Ovary (tissue), 10 donors: ENCODE results near the gene FBXW5. TPM values are rescaled to one million over a fixed set of nuclear protein-coding genes. Genes with fewer than 3 reads are reported as not detected.

Experiments used
- DNase-seq, 5 donors: peaks; one replicate each; pipeline ENCODE4 v3.0.0-alpha.2; 2019 to 2020
- H3K27ac ChIP-seq, 2 donors: fragments of 200-600 bp; one replicate each; pipeline versions ENCODE4 v1.5.1 to v1.8.0; 2019 to 2022
- H3K27me3 ChIP-seq: fragments of 200-600 bp; one replicate; pipeline ENCODE4 v1.8.0; 2022
- H3K36me3 ChIP-seq: fragments of 200-600 bp; sonication (generic); one replicate; pipeline ENCODE4 v1.5.1; 2019
- H3K4me1 ChIP-seq: one replicate; pipeline ENCODE4 v1.8.1; 2013; ENCODE audit warnings: mild to moderate bottlenecking, moderate library complexity; ENCODE audit not compliant: insufficient read depth
- H3K4me3 ChIP-seq: fragments of 200-600 bp; sonication (generic); one replicate; pipeline ENCODE4 v1.5.1; 2017
- H3K9me3 ChIP-seq, 2 donors: fragments of 200-600 bp in 1 of 2; sonication (generic) in 1 of 2; one replicate each; pipeline versions ENCODE4 v1.5.1 to v1.8.1; 2013 to 2019; ENCODE audit warnings: mild to moderate bottlenecking in 1 of 2, moderate library complexity in 1 of 2
- CTCF ChIP-seq, 3 donors: fragments of 450-650 bp in 2 of 3; fragments of 200-600 bp in 1 of 3; IDR thresholded peaks; one replicate each; pipeline versions ENCODE4 v1.5.1 to v1.8.0; 2016 to 2022; ENCODE audit warnings: antibody characterized with exemption in 3 of 3, mild to moderate bottlenecking in 1 of 3
- EP300 ChIP-seq: sonication (generic); formaldehyde crosslinking; IDR thresholded peaks from one replicate; pipeline ENCODE4 v1.6.1; 2017; ENCODE audit warnings: antibody characterized with exemption
- POLR2A ChIP-seq: fragments of 450-650 bp; IDR thresholded peaks from one replicate; pipeline ENCODE4 v1.6.1; 2017; ENCODE audit warnings: antibody characterized with exemption, mild to moderate bottlenecking, moderate library complexity
- WGBS, 3 donors: extraction: QIAGEN DNeasy Blood & Tissue Kit in 1 of 3; methylation state at CpG; one replicate each; pipeline versions ENCODE4 v1.1.5 to v1.1.7; 2013 to 2017; 5-methylcytosine and 5-hydroxymethylcytosine counted together
- intact Hi-C, 4 donors: fragments of 100-400 bp; cut with DNase I; formaldehyde crosslinking; loops; one replicate each; pipeline versions ENCODE4 v1.11.0 to v1.15.1; 2022 to 2023
- long read RNA-seq, 3 donors: library from polyadenylated mRNA in 2 of 3; unstranded in 2 of 3; transcript quantifications; one replicate each; pipeline ENCODE4 v2.0.0 and lab custom pipeline, GENCODE V29; 2021 to 2026
- polyA plus RNA-seq, 2 donors: library from polyadenylated mRNA; stranded (reverse); fragments of 200-250 nt in 1 of 2; fragments of 350-450 nt in 1 of 2; fragmentation: Illumina TruSeq in 1 of 2; extraction: RNeasy Lipid Tissue Mini Kit (QIAGEN cat#74804) in 1 of 2; gene quantifications; one replicate each; pipeline ENCODE4 v1.2.3, GENCODE V29; 2013 to 2014
- total RNA-seq, 7 donors: library from RNA; depleted of rRNA in 2 of 7; stranded (reverse); fragments of >200 nt in 2 of 7; fragmentation: NEBNext Ultra II Directional in 3 of 7; extraction: Animal tissue kit (Norgen Biotek cat#: 25700) in 3 of 7; gene quantifications; one replicate each; pipeline versions ENCODE4 v1.1.0 to v1.2.4, GENCODE V29; 2016 to 2023
- donor health status: DM: no; HTN: no; CAD: no; lungs with moderate emphysema.
- donor health status: DM: no; HTN: no; CAD: no.
- donor health status: Bipolar disorder and iron deficiency.
- donor health status: DM: yes; HTN: yes; CAD: no.
- donor health status: DM: no; HTN: no; CAD: no.
- donor health status: DM: yes; HTN: yes; CAD: no.

FBXW5 gene
- total RNA-seq, result 10 to 100 TPM; 49.4 to 75.5 (median 60.5) TPM
- polyA plus RNA-seq, result 10 to 100 TPM in 1 of 2 donors, 1 to 10 TPM in 1; 2.2 to 64.1 TPM
- long read RNA-seq, donor 1, transcript FBXW5-201 (9 exons, 2,274 nt), result major isoform, 166 of 373 reads
- long read RNA-seq, donor 1, partial matches to known transcripts, result 122 of 373 reads
- long read RNA-seq, donor 1, other reads (novel, unspliced or antisense), result 82 of 373 reads
- long read RNA-seq, donor 2, transcript FBXW5-201 (9 exons, 2,274 nt), result major isoform, 7 of 7 reads
- long read RNA-seq, donor 2, partial matches to known transcripts, result 0 of 7 reads
- long read RNA-seq, donor 2, other reads (novel, unspliced or antisense), result 0 of 7 reads
- long read RNA-seq, donor 3, transcript FBXW5-201 (9 exons, 2,274 nt), result major isoform, 190 of 371 reads
- long read RNA-seq, donor 3, transcript FBXW5-206 (8 exons, 2,392 nt), result minor isoform, 10 of 371 reads
- long read RNA-seq, donor 3, partial matches to known transcripts, result 82 of 371 reads
- long read RNA-seq, donor 3, other reads (novel, unspliced or antisense), result 88 of 371 reads

DNA sequence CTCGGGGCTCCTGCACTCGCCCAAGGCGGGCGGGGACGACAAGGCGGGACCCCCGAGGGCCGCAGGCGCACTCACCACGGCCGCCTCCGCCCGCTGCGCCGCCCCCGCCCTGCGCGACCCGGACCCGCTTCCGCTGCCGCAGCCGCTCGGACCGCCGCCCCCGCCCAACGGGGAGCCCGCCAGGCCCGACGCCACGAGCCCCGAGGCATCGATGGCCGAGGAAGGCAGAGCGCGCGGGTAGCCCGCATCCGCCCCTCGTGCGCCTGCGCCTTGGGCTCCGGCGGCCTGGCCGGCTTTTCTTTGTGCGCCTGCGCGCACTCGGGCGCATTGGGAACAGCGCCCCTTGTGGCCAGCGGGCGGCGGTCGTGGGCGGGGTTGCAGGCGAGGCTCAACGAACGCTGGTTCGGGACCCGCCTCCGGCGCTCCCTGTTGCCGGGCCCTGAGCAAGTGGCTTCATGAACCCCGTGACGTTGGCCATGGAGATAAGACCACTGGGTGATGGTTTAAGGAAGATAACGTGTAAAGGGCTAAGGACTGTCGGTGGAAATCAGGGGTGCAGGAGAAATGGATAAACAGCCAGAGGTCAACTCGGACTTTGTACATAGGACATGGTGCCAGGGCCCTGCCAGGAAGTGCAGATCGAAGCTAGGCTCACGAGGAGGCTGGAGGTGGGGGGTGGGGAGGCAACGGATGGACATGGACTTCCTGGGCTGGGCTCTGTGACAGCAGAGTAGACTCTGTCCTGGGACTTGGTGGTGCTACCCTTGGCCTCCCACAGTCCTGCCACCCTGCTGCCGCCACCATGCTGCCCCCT, at the start of gene FBXW5, which contains the start of gene C8G:
Gene FBXW5, minus strand, starts transcription at position 220 of the 814 bp plus-strand sequence. CDS start 655 bp downstream, outside the sequence.
Gene C8G, plus strand, starts transcription at position 725 of the 814 bp plus-strand sequence. Its CDS starts 78 bp downstream, at position 803.
- peak within 1 kb of the TSS; percentile 92 for H3K4me3 ChIP-seq
- H3K36me3 ChIP-seq, result no peaks in the 10 kb centered on the region
- DNase-seq, result peak; percentile 93 to 97 (median 95)
- H3K9me3 ChIP-seq, result no peaks in the 10 kb centered on the region
- peak within 1 kb of the TSS; percentile 4 to 73 for H3K27ac ChIP-seq
- WGBS, 3 donors, result 4 to 14% (median 7%) methylated on average over 23 to 74 of the region's 74 CpGs
- no peaks in the 10 kb centered on the region for H3K27me3 ChIP-seq
- peaks cover 9% of the 10 kb centered on the region for H3K4me1 ChIP-seq
- TF ChIP-seq POLR2A, result peak; percentile 47
- TF ChIP-seq EP300, result no peak
- peak; percentile 99 to 100 (median 99) for TF ChIP-seq CTCF (IDR thresholded peaks at IDR 0.05)
- intact Hi-C loops, result loop anchor here in 1 of 4 donors (5.0 to 10.0 kb wide), 2 partner anchors 57 to 100 kb away; partner anchors contain the start of genes AJM1, PHPT1 and TRAF2

DNA sequence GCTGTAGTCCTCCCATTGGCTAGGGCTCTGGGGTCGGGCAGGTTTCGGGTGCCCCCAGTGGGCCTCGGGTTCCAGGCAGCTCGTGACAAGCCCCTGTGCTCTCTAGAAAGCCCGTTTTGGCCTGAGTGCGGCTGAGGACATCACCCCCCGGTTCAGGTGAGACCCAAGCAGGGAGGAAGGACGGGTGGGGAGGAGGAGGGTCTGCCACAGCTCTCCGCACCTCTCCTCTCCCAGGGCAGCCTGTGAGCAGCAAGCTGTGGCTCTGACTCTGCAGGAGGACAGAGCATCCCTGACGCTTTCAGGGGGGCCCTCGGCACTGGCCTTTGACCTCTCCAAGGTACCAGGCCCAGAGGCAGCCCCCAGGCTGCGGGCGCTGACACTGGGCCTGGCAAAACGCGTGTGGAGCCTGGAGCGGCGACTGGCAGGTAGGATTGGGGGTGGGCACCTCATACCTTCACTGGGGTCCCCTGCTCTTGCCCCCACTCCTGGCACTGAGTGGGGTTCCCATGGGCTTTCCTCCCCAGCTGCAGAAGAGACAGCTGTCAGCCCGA, 48.4 kb upstream of the FBXW5 start:
- whole genome bisulfite sequencing, 3 donors, result 30 to 40% (median 33%) methylated on average over 17 to 18 of the region's 18 CpGs
- Histone ChIP-seq H3K4me3 (peak overlapping the region; percentile 66), H3K36me3 (no peaks in the 10 kb centered on the region), H3K4me1 (peaks cover 14% of the 10 kb centered on the region), H3K9me3 (no peaks in the 10 kb centered on the region), H3K27me3 (no peaks in the 10 kb centered on the region), H3K27ac (peak overlapping the region in 1 of 2 donors; percentile 4)
- DNase-seq, result peak in 1 of 5 donors; percentile 48
- TF ChIP-seq POLR2A (no peak), CTCF (IDR thresholded peaks at IDR 0.05) (no peak), EP300 (no peak)
- intact Hi-C loops, result no loop called here

- intact Hi-C loops, result no loop called here
- Histone ChIP-seq H3K4me1 (peaks cover 14% of the 10 kb centered on the region), H3K27me3 (no peaks in the 10 kb centered on the region)
Observed at GRCh38 chr9:136991993-136992818, 47.7 kb upstream of the FBXW5 start, which contains the start of gene PAXX. Gene PAXX, plus strand, starts transcription at chr9:136992422. Its CDS starts 22 bp downstream, at chr9:136992444.

More at GRCh38 chr9:136991993-136992818, 47.7 kb upstream of the FBXW5 start, which contains the start of gene PAXX:
- DNase-seq, result peak; percentile 91 to 95 (median 94)
- H3K27ac ChIP-seq, result peak within 1 kb of the TSS in 1 of 2 donors; percentile 72
- H3K4me3 ChIP-seq, result peak within 1 kb of the TSS; percentile 66
- TF ChIP-seq CTCF (IDR thresholded peaks at IDR 0.05) (no peak), EP300 (no peak), POLR2A (peak; percentile 24)
- WGBS, 3 donors, result 0 to 1% (median 1%) methylated on average over 61 to 92 of the region's 92 CpGs
- no peaks in the 10 kb centered on the region for H3K36me3 ChIP-seq
- H3K9me3 ChIP-seq, result no peaks in the 10 kb centered on the region
